Left hindlimb (tissue), 1 donor: Measurements from ENCODE around the gene TMEM240.
"Not testable (repeated sequence)": the region's sequence is repeated elsewhere in the genome, so short reads cannot be mapped to it uniquely, and the experiment has no call there.

Experiments
- DNase-seq: peaks from one replicate; pipeline ENCODE4 v3.0.0-alpha.2; 2018

The TMEM240 gene

GRCh38 chr1:1539310-1540089 lies 924 bp downstream of the TMEM240 start:
- DNase-seq, result no peak

GRCh38 chr1:1538989-1539309 lies 1.5 kb downstream of the TMEM240 start:
- no peak for DNase-seq

DNA sequence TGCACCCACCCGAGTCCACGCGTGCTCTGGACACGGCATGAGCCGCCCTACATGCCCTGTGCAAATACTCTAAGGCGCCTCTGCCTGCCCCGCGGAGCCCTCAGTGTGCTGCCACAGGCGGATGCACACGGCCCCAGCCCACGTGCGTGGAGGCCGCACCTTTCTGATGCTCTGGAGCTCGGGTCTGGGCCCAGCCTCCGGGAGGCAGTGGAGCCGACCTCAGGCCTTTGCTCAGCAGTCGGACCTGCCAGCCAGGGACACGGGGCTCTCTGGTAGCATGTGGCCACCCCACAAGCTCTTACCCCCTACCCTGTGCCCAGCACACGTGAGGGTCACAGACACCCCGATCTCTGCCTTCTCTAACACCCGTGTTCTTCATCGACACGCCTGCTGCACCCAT lies 2.1 kb downstream of the TMEM240 start:
- no peak for DNase-seq

- DNase-seq, result no peak
These were observed 2.7 kb downstream of the TMEM240 start for GRCh38 chr1:1537626-1538250.

DNA sequence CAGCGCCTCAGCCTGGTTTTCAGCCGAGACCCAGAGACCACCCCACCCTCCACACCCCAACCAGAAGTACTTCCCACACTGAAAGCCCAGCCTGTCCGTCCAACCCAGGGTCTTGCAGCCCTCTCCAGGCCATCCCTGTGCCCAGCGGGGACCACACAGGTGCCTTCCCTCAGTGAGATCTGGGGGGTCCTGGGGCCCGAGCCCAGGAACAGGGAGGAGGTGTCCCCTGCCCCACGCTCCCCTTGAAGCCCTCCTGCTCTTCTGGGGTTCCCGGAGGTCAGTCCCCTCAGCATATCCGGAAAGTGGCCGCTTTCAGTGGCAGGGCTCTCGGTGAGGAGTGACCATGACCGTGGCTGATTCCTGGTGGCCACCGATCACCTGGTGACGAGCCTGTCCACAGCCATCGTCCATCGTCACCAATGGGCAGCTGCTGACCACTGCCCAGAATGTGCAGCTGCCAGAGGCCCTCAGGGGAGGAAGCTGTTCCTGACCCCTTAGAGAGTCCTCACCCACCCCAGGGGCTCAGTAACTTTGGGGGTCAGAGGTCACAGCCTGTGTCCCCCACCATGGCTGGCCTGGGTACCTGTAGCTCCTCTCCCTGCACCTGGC lies 3.4 kb downstream of the TMEM240 start:
- DNase-seq, result no peak

- no peak for DNase-seq
These were observed 4.1 kb downstream of the TMEM240 start for GRCh38 chr1:1536019-1536937.

GRCh38 chr1:1535201-1536018 lies 5.0 kb downstream of the TMEM240 start:
- no peak for DNase-seq

- no peak for DNase-seq
These were observed 5.8 kb downstream of the TMEM240 start for GRCh38 chr1:1534401-1535154.

- not testable (repeated sequence) for DNase-seq
These were observed 6.5 kb downstream of the TMEM240 start for GRCh38 chr1:1533894-1534291.

- not testable (repeated sequence) for DNase-seq
These were observed 7.1 kb downstream of the TMEM240 start for GRCh38 chr1:1533176-1533893.

DNA sequence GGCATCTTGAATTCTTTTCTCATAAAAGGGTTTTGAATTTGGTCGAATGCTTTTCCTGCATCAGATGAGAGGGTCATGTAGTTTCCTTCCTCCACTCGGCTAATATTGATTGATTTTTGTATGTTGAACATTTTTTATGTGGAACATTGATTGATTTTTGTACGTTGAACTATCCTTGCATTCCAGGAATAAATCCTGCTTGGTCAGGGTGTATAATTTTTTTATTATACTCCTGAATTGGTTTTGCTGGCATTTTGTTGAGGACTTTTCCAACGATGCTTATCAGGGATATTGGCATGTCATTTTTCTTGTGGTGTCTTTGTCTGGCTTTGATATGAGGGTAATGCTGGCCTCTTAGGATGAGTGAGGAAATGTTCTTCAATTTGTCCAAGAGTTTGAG lies 8.5 kb downstream of the TMEM240 start:
- DNase-seq, result no peak

GRCh38 chr1:1529936-1530335 lies 10.5 kb downstream of the TMEM240 start:
- DNase-seq, result no peak

GRCh38 chr1:1529321-1529720 lies 11.1 kb downstream of the TMEM240 start:
- DNase-seq, result no peak

DNA sequence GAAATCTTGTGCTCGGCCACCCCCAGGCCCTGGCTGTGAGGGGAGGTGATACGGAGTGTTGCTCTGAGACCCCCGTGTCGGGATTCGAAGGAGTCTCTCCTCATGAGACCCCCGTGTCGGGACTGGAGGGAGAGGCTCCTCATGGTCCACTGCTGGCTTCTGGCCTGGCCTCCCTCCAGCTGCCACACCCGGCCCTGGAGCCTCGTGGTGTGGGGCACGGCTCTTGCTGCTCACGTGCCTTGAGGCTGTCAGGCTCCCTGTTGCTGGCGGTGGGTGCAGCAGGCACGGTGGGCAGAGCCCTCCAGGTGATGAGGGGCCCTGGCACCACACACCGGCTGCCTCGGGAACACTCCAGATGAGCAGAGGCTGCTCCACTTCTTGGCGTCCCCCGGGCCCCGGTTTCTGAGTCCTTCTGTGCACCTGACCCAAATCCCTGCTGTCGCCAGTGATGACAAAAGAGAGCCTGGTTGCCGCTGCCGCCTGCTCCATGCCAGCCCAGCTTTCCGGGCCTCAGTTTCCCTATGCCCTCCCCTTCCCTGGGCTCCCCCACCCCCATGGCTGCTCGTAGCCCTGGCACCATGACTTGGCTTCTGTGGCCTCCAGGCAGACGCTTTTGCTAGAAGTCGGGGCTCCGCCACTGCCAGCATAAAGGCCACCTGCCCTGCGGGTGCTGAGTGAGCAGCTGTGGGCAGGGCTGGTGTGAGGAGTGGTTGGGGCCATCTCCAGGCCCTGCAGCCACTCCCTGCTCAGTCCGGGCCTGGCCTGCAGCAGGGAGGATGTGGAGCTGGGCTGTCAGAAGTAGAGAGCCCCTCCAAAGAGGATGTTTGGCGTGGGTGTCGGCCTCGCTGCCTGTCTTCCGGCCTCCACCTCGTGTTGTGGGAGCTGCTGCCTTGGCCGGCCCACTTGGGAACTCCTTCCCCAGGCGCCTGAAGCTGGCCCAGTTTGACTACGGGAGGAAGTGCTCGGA lies 11.8 kb downstream of the TMEM240 start:
- DNase-seq, result no peak

- no peak for DNase-seq
These were observed 13.2 kb downstream of the TMEM240 start for GRCh38 chr1:1527092-1527816.

GRCh38 chr1:1526476-1526875 lies 13.9 kb downstream of the TMEM240 start:
- DNase-seq, result not testable (repeated sequence)

- not testable (repeated sequence) for DNase-seq
These were observed 15.6 kb downstream of the TMEM240 start for GRCh38 chr1:1524750-1525383.

DNA sequence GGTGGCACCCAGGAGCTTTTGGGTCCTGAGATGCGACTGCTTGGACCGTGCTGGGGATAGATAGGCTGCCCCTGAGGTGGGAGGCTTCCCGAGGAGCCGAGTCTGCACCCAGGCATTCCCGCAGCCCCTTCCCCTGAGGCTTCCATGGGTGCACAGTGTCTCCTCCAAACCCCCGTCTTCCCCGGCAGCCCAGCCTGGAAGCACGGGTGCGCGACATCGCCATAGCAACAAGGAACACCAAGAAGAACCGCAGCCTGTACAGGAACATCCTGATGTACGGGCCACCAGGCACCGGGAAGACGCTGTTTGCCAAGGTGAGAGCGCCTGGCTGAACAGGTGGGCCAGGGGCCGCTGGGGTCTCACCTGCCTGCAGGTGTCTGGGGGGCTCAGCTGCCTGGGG lies 16.8 kb downstream of the TMEM240 start:
- not testable (repeated sequence) for DNase-seq
